ENCODE results near the gene ADGRG7.

DNA sequence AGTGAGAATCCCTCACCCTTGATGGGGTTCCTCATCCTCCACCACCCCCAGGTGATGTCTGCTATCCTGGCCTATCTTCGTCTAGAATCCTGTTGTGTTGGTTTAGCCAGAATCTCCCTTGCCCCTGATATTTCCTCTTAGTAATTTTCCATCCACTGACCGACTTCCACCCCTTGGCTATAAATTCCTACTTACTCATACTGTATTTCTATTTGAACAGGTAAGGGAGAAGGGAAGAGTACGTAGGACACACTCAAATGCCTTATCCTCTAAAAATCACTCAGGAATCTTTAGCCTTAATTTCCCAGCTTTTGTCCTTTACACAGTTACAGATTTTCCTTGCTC, 99.2 kb downstream of the ADGRG7 start:
- no peak for TF ChIP-seq POLR2A (IDR thresholded peaks at IDR 0.05)
- TF ChIP-seq, protein P1, sequence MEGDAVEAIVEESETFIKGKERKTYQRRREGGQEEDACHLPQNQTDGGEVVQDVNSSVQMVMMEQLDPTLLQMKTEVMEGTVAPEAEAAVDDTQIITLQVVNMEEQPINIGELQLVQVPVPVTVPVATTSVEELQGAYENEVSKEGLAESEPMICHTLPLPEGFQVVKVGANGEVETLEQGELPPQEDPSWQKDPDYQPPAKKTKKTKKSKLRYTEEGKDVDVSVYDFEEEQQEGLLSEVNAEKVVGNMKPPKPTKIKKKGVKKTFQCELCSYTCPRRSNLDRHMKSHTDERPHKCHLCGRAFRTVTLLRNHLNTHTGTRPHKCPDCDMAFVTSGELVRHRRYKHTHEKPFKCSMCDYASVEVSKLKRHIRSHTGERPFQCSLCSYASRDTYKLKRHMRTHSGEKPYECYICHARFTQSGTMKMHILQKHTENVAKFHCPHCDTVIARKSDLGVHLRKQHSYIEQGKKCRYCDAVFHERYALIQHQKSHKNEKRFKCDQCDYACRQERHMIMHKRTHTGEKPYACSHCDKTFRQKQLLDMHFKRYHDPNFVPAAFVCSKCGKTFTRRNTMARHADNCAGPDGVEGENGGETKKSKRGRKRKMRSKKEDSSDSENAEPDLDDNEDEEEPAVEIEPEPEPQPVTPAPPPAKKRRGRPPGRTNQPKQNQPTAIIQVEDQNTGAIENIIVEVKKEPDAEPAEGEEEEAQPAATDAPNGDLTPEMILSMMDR (IDR thresholded peaks at IDR 0.05 in 8 of 11, conservative IDR thresholded peaks at IDR 0.05 in 3 of 11): no peak

All from spleen (tissue), 7 donors.